ENCODE measurements around the gene NUMBL. TPM values are rescaled to one million over a fixed set of nuclear protein-coding genes. Genes with fewer than 3 reads are reported as not detected.
A peak's percentile ranks its signal among the peaks of the same experiment; 100 is the strongest.
"Not testable (repeated sequence)": the region's sequence is repeated elsewhere in the genome, so short reads cannot be mapped to it uniquely, and the experiment has no call there.

NUMBL gene
- total and polyA plus RNA-seq, 11 donors: 7.3 to 29.1 (median 10.6) TPM

GRCh38 chr19:40629346-40629745, 61.1 kb downstream of the NUMBL start:
- Histone ChIP-seq H3K27me3 (no peaks in the 10 kb centered on the region), H3K4me1 (peaks cover 0 to 18% (median 6%) of the 10 kb centered on the region in 12 donors), H3K4me3 (no peak overlapping the region), H3K27ac (no peak overlapping the region), H3K9me3 (no peaks in the 10 kb centered on the region), H3K36me3 (peaks cover 0 to 69% (median 19%) of the 10 kb centered on the region in 9 donors)
- WGBS, 4 donors: 95 to 97% (median 95%) methylated on average over 42 of the region's 42 CpGs
- ATAC-seq (no peak), DNase-seq (no peak)
- intact Hi-C loops (cut with DNase I): no loop called here
- no peak for TF ChIP-seq CTCF (IDR thresholded peaks at IDR 0.05)
- no peak for TF ChIP-seq POLR2A (IDR thresholded peaks at IDR 0.05)

GRCh38 chr19:40627486-40628279, 62.8 kb downstream of the NUMBL start:
- Histone ChIP-seq H3K9me3 (no peaks in the 10 kb centered on the region), H3K27me3 (no peaks in the 10 kb centered on the region), H3K27ac (no peak overlapping the region), H3K4me3 (no peak overlapping the region), H3K36me3 (peaks cover 0 to 85% (median 34%) of the 10 kb centered on the region in 9 donors), H3K4me1 (peaks cover 0 to 10% (median 0%) of the 10 kb centered on the region in 12 donors)
- ATAC-seq: no peak
- TF ChIP-seq POLR2A (IDR thresholded peaks at IDR 0.05): no peak
- TF ChIP-seq CTCF (IDR thresholded peaks at IDR 0.05): no peak
- intact Hi-C loops (cut with DNase I): no loop called here
- 90 to 94% (median 91%) methylated on average over 32 to 39 of the region's 39 CpGs for WGBS, 4 donors
- DNase-seq: peak in 2 of 5 donors; percentile 25 to 59

GRCh38 chr19:40626918-40627317, 63.5 kb downstream of the NUMBL start:
- no peaks in the 10 kb centered on the region for H3K9me3 ChIP-seq
- WGBS, 4 donors: 93 to 96% (median 94%) methylated on average over 13 to 24 of the region's 24 CpGs
- peaks cover 0 to 10% (median 0%) of the 10 kb centered on the region in 12 donors for H3K4me1 ChIP-seq
- H3K4me3 ChIP-seq: no peak overlapping the region
- H3K36me3 ChIP-seq: peaks cover 0 to 93% (median 41%) of the 10 kb centered on the region in 9 donors
- no peak overlapping the region for H3K27ac ChIP-seq
- TF ChIP-seq CTCF (IDR thresholded peaks at IDR 0.05) (no peak), POLR2A (IDR thresholded peaks at IDR 0.05) (no peak)
- ATAC-seq (no peak), DNase-seq (peak in 2 of 5 donors; percentile 18 to 54)
- intact Hi-C loops (cut with DNase I): no loop called here
- no peaks in the 10 kb centered on the region for H3K27me3 ChIP-seq

GRCh38 chr19:40625406-40626120, 64.9 kb downstream of the NUMBL start:
- Histone ChIP-seq H3K4me3 (no peak overlapping the region), H3K27ac (no peak overlapping the region), H3K4me1 (peaks cover 0 to 2% (median 0%) of the 10 kb centered on the region in 12 donors), H3K36me3 (peaks cover 0 to 99% (median 54%) of the 10 kb centered on the region in 9 donors), H3K27me3 (no peaks in the 10 kb centered on the region), H3K9me3 (no peaks in the 10 kb centered on the region)
- 67 to 76% (median 76%) methylated on average over 2 to 7 of the region's 7 CpGs for WGBS, 4 donors
- ATAC-seq (peak in 1 of 4 donors; percentile 9), DNase-seq (peak in 2 of 5 donors; percentile 21 to 51)
- no peak for TF ChIP-seq CTCF (IDR thresholded peaks at IDR 0.05)
- TF ChIP-seq POLR2A (IDR thresholded peaks at IDR 0.05): no peak
- intact Hi-C loops (cut with DNase I): no loop called here

- H3K36me3 ChIP-seq: peaks cover 0 to 100% (median 60%) of the 10 kb centered on the region in 9 donors
- WGBS, 4 donors: 87 to 92% (median 90%) methylated on average over 14 of the region's 14 CpGs
- H3K27ac ChIP-seq; intact Hi-C loops (cut with DNase I); H3K9me3 ChIP-seq; H3K4me3 ChIP-seq; ATAC-seq; H3K4me1 ChIP-seq; H3K27me3 ChIP-seq: not testable (repeated sequence)
- peak in 1 of 5 donors; percentile 9 for DNase-seq
Observed at GRCh38 chr19:40624369-40625153, 65.9 kb downstream of the NUMBL start.

All from heart left ventricle (tissue), 16 donors.